Measurements from ENCODE around the gene ARHGAP24. TPM values are rescaled to one million over a fixed set of nuclear protein-coding genes. Genes with fewer than 3 reads are reported as not detected.

Gene ARHGAP24
- polyA plus RNA-seq, 1 donor: 53.2 TPM

GRCh38 chr4:85697854-85698253 lies 222.9 kb downstream of the ARHGAP24 start:
- no peak for DNase-seq (ENCODE audit: low read depth)

- no peak for DNase-seq (ENCODE audit: low read depth)
These were observed 225.4 kb downstream of the ARHGAP24 start for GRCh38 chr4:85700362-85700761.

GRCh38 chr4:85701861-85702321 lies 226.9 kb downstream of the ARHGAP24 start:
- no peak for DNase-seq (ENCODE audit: low read depth)

GRCh38 chr4:85703096-85703495 lies 228.1 kb downstream of the ARHGAP24 start:
- no peak for DNase-seq (ENCODE audit: low read depth)

- DNase-seq (ENCODE audit: low read depth): no peak
These were observed 232.7 kb downstream of the ARHGAP24 start for GRCh38 chr4:85707611-85708010.

GRCh38 chr4:85708468-85708867 lies 233.5 kb downstream of the ARHGAP24 start:
- DNase-seq (ENCODE audit: low read depth): no peak

- DNase-seq (ENCODE audit: low read depth): no peak
These were observed 238.1 kb downstream of the ARHGAP24 start for GRCh38 chr4:85713005-85713404.

- no peak for DNase-seq (ENCODE audit: low read depth)
These were observed 241.2 kb downstream of the ARHGAP24 start for GRCh38 chr4:85715991-85716737.

- DNase-seq (ENCODE audit: low read depth): no peak
These were observed 242.4 kb downstream of the ARHGAP24 start for GRCh38 chr4:85717351-85717750.

GRCh38 chr4:85717847-85718246 lies 242.9 kb downstream of the ARHGAP24 start:
- DNase-seq (ENCODE audit: low read depth): no peak

- DNase-seq (ENCODE audit: low read depth): no peak
These were observed 245.8 kb downstream of the ARHGAP24 start for GRCh38 chr4:85720735-85721134.

- no peak for DNase-seq (ENCODE audit: low read depth)
These were observed 247.5 kb downstream of the ARHGAP24 start for GRCh38 chr4:85722401-85722800.

- DNase-seq (ENCODE audit: low read depth): no peak
These were observed 247.9 kb downstream of the ARHGAP24 start for GRCh38 chr4:85722807-85723206.

- DNase-seq (ENCODE audit: low read depth): no peak
These were observed 250.0 kb downstream of the ARHGAP24 start for GRCh38 chr4:85724791-85725563.

GRCh38 chr4:85725721-85726170 lies 250.8 kb downstream of the ARHGAP24 start:
- peak; percentile 39 for DNase-seq (ENCODE audit: low read depth)

GRCh38 chr4:85726555-85726954 lies 251.6 kb downstream of the ARHGAP24 start:
- DNase-seq (ENCODE audit: low read depth): no peak

- DNase-seq (ENCODE audit: low read depth): no peak
These were observed 253.5 kb downstream of the ARHGAP24 start for GRCh38 chr4:85728464-85728863.

- no peak for DNase-seq (ENCODE audit: low read depth)
These were observed 257.2 kb downstream of the ARHGAP24 start for GRCh38 chr4:85732124-85732523.

GRCh38 chr4:85733798-85734197 lies 258.8 kb downstream of the ARHGAP24 start:
- DNase-seq (ENCODE audit: low read depth): no peak

- DNase-seq (ENCODE audit: low read depth): no peak
These were observed 259.5 kb downstream of the ARHGAP24 start for GRCh38 chr4:85734424-85734831.

GRCh38 chr4:85736571-85736970 lies 261.6 kb downstream of the ARHGAP24 start:
- no peak for DNase-seq (ENCODE audit: low read depth)

- no peak for DNase-seq (ENCODE audit: low read depth)
These were observed 262.3 kb downstream of the ARHGAP24 start for GRCh38 chr4:85737254-85737653.

GRCh38 chr4:85738721-85739120 lies 263.8 kb downstream of the ARHGAP24 start:
- DNase-seq (ENCODE audit: low read depth): no peak
